GM18507 (cell line): ENCODE data around the gene PRKN.

Source experiments
- DNase-seq: peaks from one replicate; pipeline ENCODE4 v3.0.0; 2011; ENCODE audit warnings: low read depth; ENCODE audit not compliant: insufficient read length; ENCODE audit errors: extremely low spot score
- FAIRE-seq: peaks from 2 replicates; lab custom pipeline; 2011; peaks lifted over from hg19 to GRCh38; lab: Jason Lieb, UNC

The PRKN gene

GRCh38 chr6:161369339-161369738 is 1358.2 kb downstream of the PRKN start:
- FAIRE-seq (no peak), DNase-seq (no peak)

GRCh38 chr6:161368514-161368913 is 1359.1 kb downstream of the PRKN start:
- no peak for DNase-seq
- no peak for FAIRE-seq

DNA sequence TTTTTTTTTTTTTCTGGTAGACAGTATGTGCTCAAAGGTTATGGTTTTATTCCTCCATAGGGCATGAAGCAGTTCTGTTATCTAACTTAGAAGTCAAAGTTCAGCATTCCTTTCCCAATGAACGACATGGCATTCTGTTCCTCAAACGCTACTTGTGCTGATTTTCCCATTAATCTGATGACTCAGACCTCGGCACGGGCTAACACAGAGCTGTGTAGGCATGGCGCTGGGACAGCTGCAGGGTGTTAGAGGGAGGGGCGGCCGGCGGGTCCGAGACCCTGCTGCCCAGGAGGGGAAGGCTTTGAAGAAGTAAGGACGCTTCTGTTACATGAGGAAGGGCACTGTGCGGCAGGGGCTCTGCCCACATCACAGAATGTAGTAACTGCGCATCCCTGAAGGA is 1360.1 kb downstream of the PRKN start:
- no peak for FAIRE-seq

DNA sequence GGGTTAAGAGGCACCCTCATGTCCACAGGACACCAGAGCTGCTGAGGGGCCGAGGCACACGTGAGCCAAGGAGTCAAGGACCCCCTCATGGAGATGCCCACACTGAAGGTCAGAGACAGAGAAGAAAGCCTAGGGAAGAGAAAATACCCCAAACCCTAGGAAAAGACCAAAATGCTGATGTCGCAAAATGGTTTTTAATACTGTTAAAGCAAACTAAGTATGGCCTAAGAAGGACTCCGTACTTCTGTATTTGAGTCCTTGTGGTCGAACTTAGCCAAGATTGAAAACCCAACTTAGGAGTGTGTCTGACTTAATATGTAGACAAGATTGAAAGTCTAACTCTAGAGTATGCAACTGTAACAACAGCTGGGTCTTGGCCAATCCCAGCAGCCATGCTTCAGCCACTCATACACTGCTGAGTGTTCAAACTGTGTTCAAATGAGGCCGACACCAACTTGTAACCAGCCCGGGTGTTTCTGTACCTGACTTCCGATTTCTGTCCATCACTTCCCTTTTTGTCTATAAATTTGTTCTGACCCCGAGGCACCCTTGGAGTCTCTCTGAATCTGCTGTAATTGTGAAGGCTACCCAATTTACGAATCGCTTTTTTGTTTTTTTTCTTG is 1361.2 kb downstream of the PRKN start:
- DNase-seq: no peak
- no peak for FAIRE-seq

More for the DNA sequence above, 1360.1 kb downstream of the PRKN start:
- DNase-seq: no peak

- FAIRE-seq (no peak), DNase-seq (no peak)
These were observed 1361.9 kb downstream of the PRKN start for GRCh38 chr6:161365633-161366032.

DNA sequence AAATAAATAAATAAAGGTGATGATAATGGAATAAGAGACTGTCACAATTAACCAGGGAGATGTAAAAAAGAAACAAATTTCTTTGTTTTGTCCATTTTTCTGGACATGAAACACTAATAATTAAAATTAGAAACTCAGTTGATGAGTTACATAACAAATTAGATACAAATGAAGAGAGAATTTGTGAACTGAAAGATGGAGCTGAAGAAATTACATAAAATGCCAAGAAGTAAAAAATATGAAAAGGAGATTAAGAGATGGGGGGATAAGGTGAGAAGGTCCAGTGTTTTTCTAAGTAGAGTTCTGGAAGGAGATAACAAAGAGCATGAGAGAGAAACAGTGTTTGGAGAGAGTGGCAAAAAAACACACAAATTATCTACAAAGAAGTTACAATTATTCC is 1364.3 kb downstream of the PRKN start:
- FAIRE-seq: no peak
- no peak for DNase-seq

DNA sequence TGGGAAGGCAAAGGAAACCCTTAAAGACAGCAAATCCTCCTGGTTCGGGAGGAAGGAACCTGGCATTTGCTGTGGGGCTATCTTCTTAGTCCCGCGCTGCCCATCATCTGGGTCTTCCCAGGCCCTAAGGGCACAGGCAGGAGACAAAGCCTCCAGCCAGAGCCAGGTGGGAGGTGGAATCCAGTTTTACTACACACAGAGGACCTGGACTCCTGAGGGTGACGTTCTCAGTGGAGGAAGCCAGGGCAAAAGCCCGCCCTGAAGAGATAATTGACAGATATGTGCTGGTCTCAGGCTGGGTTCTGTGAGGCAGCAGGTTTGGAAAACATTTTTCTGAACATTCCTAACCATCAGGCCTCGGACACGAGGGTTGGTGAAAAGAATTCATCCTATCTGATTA is 1365.3 kb downstream of the PRKN start:
- DNase-seq (no peak), FAIRE-seq (no peak)

GRCh38 chr6:161361529-161361928 is 1366.0 kb downstream of the PRKN start:
- FAIRE-seq (no peak), DNase-seq (no peak)

- DNase-seq (no peak), FAIRE-seq (no peak)
These were observed 1367.0 kb downstream of the PRKN start for GRCh38 chr6:161360520-161360919.

DNA sequence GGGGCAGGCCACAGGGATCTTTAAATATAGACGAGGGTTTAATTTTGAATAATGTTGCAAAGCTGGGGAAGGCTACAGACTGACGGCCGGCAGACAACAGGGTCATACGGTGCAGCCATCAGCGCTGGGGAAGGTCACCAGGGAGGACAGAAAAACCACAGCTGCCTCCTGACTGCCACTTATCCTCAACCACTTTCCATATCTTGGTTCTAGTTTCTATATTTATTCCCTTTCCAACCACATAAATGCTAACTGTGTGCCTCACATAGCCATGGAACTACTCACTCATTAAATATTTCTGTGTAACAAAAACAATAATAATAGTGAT is 1368.0 kb downstream of the PRKN start:
- no peak for FAIRE-seq
- DNase-seq: no peak

DNA sequence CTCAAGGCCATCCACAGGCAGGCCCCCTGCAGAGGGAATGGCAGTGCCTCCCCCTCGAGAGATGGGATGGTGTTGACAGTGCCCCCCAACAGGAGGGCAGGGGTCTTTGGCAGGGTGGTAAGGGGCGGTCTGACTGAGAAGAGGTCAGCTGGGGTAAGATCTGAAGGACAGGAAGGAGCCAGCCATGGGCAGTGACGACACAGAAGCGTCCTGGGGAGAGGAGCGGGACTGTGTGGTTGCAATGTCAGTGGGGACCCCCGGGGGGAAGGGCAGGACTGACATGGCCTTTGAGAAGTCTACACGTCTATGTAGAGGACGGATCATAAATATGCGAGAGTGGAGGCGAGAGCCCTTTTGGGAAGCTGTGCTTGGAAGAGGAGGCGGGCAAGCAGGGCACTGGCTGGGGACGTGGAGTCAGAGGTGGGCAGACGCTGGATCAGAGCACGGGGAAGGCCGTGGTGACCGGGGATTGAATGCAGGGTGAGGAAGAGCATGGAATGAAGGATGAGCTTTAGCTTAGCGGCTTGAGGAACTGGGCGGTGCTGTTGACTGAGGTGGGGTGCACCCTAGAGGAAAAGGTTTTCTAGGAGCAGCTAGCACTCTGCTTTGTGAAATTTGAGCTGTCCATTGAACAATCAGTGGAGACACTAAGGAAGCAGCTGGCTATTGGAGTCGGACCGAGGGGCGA is 1371.3 kb downstream of the PRKN start:
- no peak for FAIRE-seq
- DNase-seq: no peak

DNA sequence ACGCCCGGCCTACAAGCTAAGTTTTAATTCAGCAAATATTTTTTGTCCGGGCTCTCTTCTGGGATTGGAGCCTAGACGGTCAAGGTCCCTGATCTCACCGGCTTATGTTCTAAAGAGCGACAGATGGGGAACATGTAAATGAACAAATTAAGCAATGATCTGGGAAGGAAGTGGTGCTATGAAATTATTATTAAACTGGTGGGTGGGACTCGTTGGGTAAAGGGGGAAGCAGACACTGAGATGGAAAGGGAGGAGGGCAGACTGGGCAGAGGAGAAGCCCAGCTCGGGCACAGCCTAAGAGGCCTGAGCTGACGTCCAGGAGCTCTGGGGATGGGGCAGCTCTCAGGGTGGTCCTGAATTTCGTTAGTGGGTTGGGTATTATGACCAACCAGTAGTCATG is 1371.9 kb downstream of the PRKN start:
- DNase-seq: no peak
- FAIRE-seq: no peak

- no peak for DNase-seq
- no peak for FAIRE-seq
These were observed 1372.6 kb downstream of the PRKN start for GRCh38 chr6:161354956-161355355.

DNA sequence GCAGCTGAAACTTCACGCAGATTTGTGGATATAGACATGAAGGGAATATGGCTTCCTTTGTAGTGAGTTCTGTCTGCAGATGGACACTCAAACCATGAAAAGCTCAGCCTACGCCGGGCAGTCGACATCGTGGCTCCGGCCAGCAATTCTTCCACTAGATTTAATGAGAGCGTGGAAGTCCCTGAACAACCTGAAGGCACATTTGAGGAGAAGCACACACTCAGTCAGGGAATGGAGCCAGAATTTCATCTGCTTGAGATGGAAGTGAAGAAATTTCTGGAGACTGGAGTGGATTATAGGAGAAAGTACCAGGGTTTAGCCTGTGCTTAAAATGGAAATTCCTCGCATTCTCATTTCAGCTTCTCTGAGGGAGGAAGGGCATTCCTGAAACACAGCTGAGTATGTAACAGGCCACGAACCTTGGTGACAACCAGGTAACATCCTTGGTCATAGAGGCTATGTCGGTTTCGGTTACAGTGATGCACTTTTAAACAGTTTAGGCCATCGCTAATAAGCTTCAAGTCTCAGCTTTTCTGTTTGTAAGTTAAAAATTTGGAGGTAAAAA is 1373.2 kb downstream of the PRKN start:
- FAIRE-seq: no peak
- no peak for DNase-seq

GRCh38 chr6:161353208-161353613 is 1374.4 kb downstream of the PRKN start:
- no peak for FAIRE-seq

DNA sequence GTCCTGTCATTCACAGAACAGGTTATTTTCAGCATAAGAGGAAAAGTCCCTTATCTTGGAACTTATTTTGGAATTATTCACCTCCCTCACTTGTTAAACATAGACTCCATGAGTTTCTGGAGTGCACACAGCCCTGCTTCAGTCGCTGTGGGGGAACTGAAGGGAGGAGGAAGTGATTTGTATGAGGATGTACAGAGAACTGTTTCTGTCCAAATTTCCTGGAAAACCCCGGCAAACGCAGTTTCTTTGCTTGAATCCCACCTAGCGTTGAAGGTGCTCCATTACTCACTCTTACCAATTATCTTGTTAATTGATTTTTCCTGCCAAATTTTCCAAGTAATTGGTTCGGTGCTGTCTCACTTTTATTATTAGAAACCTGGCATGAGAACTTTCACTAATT is 1375.7 kb downstream of the PRKN start:
- FAIRE-seq (no peak), DNase-seq (no peak)

More at GRCh38 chr6:161353208-161353613, 1374.4 kb downstream of the PRKN start:
- no peak for DNase-seq

DNA sequence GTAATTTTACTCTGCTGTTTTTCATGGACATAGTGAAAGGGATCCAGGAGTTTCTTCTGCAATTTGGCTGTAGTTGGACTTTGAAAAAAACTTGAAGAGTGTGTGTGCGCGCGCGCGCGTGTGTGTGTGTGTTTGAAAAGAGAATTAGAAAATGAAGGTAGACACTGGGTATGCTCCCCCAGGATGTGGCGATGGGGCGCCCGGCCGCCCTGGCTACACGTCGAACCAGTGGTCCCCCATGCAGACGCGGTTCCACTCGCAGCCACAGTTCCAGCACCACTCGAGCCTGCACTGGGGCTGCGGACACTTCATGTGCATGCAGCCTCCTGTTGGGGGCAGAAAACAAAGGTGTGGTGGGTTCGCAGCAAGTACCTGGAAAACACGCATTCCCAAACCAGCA is 1377.7 kb downstream of the PRKN start:
- DNase-seq (no peak), FAIRE-seq (no peak)

- FAIRE-seq (no peak), DNase-seq (no peak)
These were observed 1379.0 kb downstream of the PRKN start for GRCh38 chr6:161348628-161348994.

GRCh38 chr6:161347988-161348627 is 1379.5 kb downstream of the PRKN start:
- FAIRE-seq: no peak
- DNase-seq: no peak

DNA sequence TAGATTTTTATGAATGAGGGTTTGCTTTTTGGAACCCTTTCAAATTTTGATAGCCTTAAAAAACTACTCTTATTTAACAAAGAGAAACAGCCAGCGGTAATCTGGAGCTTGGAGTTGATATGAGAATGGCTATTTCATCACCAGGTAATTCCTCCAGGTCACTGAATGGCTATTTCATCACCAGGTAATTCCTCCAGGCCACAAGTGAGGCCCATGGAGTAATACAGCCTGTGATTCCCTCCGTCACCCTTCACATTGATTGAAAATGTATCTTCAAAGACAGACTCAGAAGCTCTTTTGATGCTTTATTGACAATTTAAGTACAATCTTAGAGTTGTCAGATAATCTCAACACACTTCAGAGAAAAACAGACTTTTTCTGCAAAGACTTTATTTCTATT is 1380.4 kb downstream of the PRKN start:
- no peak for FAIRE-seq
- DNase-seq: no peak

GRCh38 chr6:161346717-161347116 is 1380.8 kb downstream of the PRKN start:
- DNase-seq: no peak
- no peak for FAIRE-seq
